K562 (cell line): ENCODE measurements around the gene IFNA2. TPM values are rescaled to one million over a fixed set of nuclear protein-coding genes. Genes with fewer than 3 reads are reported as not detected.

ENCODE experiments used
- ATAC-seq: fragments of 200-7000 bp; cut with Tn5 transposase; 3 replicates; pipeline ENCODE4 v1.9.1; 2020; ENCODE audit warnings: moderate library complexity
- Bru-seq: library from RNA; stranded (reverse); fragments of 400-500 nt; gene quantifications from one replicate; lab custom pipeline; 2021; lab: Mats Ljungman, UMichigan
- BruChase-seq, 2 experiments: library from RNA; stranded (reverse); fragments of 400-500 nt; gene quantifications; one replicate each; lab custom pipeline; 2021; lab: Mats Ljungman, UMichigan
- BruUV-seq: library from RNA; stranded (reverse); fragments of 400-500 nt; replicated peaks from 2 replicates; lab custom pipeline; 2021; lab: Mats Ljungman, UMichigan
- CTCF ChIA-PET: fragments of 300-600 bp; formaldehyde crosslinking; extraction: SDS; loops from one replicate; lab custom pipeline; 2021; ENCODE audit warnings: low intra/inter-chr PET ratio; lab: Yijun Ruan, JAX
- POLR2A ChIA-PET: fragments of 300-600, 350-650 bp; sonication (Branson Sonifier 250); formaldehyde crosslinking; extraction: SDS; loops from one replicate; lab custom pipeline; 2021; ENCODE audit warnings: antibody characterized with exemption, inconsistent platforms; lab: Yijun Ruan, JAX
- DNase-seq, 4 experiments: peaks; one replicate each; pipeline versions ENCODE4 v3.0.0 to v3.0.0-alpha.2; 2011 to 2018; ENCODE audit warnings: low spot score in 3 of 4, mixed read lengths in 3 of 4; ENCODE audit errors: extremely low read depth in 1 of 4
- FAIRE-seq: peaks from 2 replicates; lab custom pipeline; 2011; peaks lifted over from hg19 to GRCh38; lab: Jason Lieb, UNC
- H2AFZ ChIP-seq: 2 replicates; pipeline ENCODE4 v1.6.0; 2011; ENCODE audit warnings: low read depth, low read length, control low read depth, inconsistent platforms
- H3K27ac ChIP-seq: fragments of 200-600 bp; 3 replicates; pipeline ENCODE4 v1.8.0; 2011; ENCODE audit warnings: low read depth, mild to moderate bottlenecking, control low read depth, inconsistent platforms, low read length, moderate library complexity, mixed read lengths; ENCODE audit errors: extremely low read depth
- H3K27me3 ChIP-seq, 2 experiments: fragments of 300-600 bp in 1 of 2; 2 replicates in 1 of 2; 3 replicates in 1 of 2; pipeline versions ENCODE4 v1.6.0 to v1.8.0; 2011; ENCODE audit warnings: inconsistent platforms in 2 of 2, low read length in 2 of 2, mild to moderate bottlenecking in 1 of 2, mixed read lengths in 1 of 2, moderate library complexity in 1 of 2; ENCODE audit not compliant: control insufficient read depth in 2 of 2, insufficient read depth in 2 of 2
- H3K36me3 ChIP-seq: fragments of 300-600 bp; 3 replicates; pipeline ENCODE4 v1.8.0; 2011; ENCODE audit warnings: mild to moderate bottlenecking, low read length, inconsistent platforms; ENCODE audit not compliant: control insufficient read depth, insufficient read depth
- H3K4me1 ChIP-seq, 2 experiments: fragments of 200-600 bp in 1 of 2; replicated peaks in 1 of 2; 2 replicates in 1 of 2; 3 replicates in 1 of 2; pipeline versions ENCODE4 v1.5.1 to v1.8.0; 2011; ENCODE audit warnings: inconsistent platforms in 2 of 2, low read length in 2 of 2, mild to moderate bottlenecking in 1 of 2, mixed read lengths in 1 of 2, moderate library complexity in 1 of 2; ENCODE audit not compliant: control insufficient read depth in 2 of 2, insufficient read depth in 2 of 2
- H3K4me2 ChIP-seq: 2 replicates; pipeline ENCODE4 v1.6.1; 2011; ENCODE audit warnings: low read length, control low read depth, inconsistent platforms, mixed read lengths; ENCODE audit not compliant: insufficient read depth
- H3K4me3 ChIP-seq: fragments of 200-600 bp; sonication (generic), shearing (Covaris generic); 2 replicates; pipeline ENCODE4 v1.5.1; 2016; ENCODE audit warnings: control low read depth, inconsistent platforms
- H3K79me2 ChIP-seq: fragments of 200-600 bp; 3 replicates; pipeline ENCODE4 v1.8.0; 2011; ENCODE audit warnings: low read length, inconsistent platforms; ENCODE audit not compliant: control insufficient read depth, insufficient read depth
- H3K9ac ChIP-seq, 2 experiments: 2 replicates each; pipeline versions ENCODE4 v1.6.0 to v1.6.1; 2011; ENCODE audit warnings: low read depth in 2 of 2, low read length in 2 of 2, control low read depth in 1 of 2, inconsistent platforms in 1 of 2, mild to moderate bottlenecking in 1 of 2, mixed read lengths in 1 of 2; ENCODE audit not compliant: insufficient read depth in 1 of 2
- H3K9me1 ChIP-seq: one replicate; pipeline ENCODE4 v1.6.0; 2011; ENCODE audit warnings: inconsistent platforms, mild to moderate bottlenecking, low read length, moderate library complexity; ENCODE audit not compliant: control insufficient read depth, insufficient read depth
- H3K9me3 ChIP-seq: replicated peaks from 2 replicates; pipeline ENCODE4 v1.5.1; 2011; ENCODE audit warnings: low read depth, low read length, inconsistent platforms; ENCODE audit not compliant: control insufficient read depth, insufficient read depth
- H4K20me1 ChIP-seq: replicated peaks from 2 replicates; pipeline ENCODE4 v1.6.1; 2011; ENCODE audit warnings: low read length, inconsistent platforms, mixed read lengths; ENCODE audit not compliant: control insufficient read depth, insufficient read depth
- CREB1 ChIP-seq, 2 experiments: sonication (generic) in 1 of 2; formaldehyde crosslinking in 1 of 2; IDR thresholded peaks; 2 replicates each; pipeline versions ENCODE4 v1.6.1 to v1.8.0; 2012 to 2022; ENCODE audit warnings: inconsistent platforms in 1 of 2, mild to moderate bottlenecking in 1 of 2, missing genetic modification reagents in 1 of 2, moderate library complexity in 1 of 2
- IRF2 ChIP-seq: sonication (generic); formaldehyde crosslinking; IDR thresholded peaks from 2 replicates; pipeline ENCODE4 v1.8.1; 2022; ENCODE audit warnings: mild to moderate bottlenecking, missing genetic modification reagents
- NCOA1 ChIP-seq: fragments of 450-650 bp; IDR thresholded peaks from 2 replicates; pipeline ENCODE4 v1.6.1; 2016; ENCODE audit warnings: low read depth
- PCBP1 ChIP-seq: fragments of 200-400 bp; formaldehyde crosslinking; IDR thresholded peaks from 2 replicates; pipeline ENCODE4 v1.6.1; 2018; ENCODE audit warnings: mild to moderate bottlenecking, low read depth, low read length; ENCODE audit not compliant: poor library complexity, severe bottlenecking
- SAP30 ChIP-seq: fragments of 200-600 bp; sonication (generic); IDR thresholded peaks from 2 replicates; pipeline ENCODE4 v1.6.1; 2012; ENCODE audit warnings: borderline replicate concordance, low read depth, mild to moderate bottlenecking, moderate library complexity, low read length, control low read depth, inconsistent platforms; ENCODE audit not compliant: insufficient read depth, poor library complexity, severe bottlenecking
- XRCC5 ChIP-seq: fragments of 200-400 bp; formaldehyde crosslinking; IDR thresholded peaks from 2 replicates; pipeline ENCODE4 v1.6.1; 2017; ENCODE audit warnings: low read depth, mild to moderate bottlenecking, low read length
- ZNF3 ChIP-seq: fragments of 250-450 bp; sonication (Bioruptor Pico); IDR thresholded peaks from 2 replicates; pipeline ENCODE4 v1.5.0; 2021; ENCODE audit warnings: mild to moderate bottlenecking, moderate library complexity
- ZNF354B ChIP-seq: fragments of 250-450 bp; sonication (Bioruptor Pico); IDR thresholded peaks from 2 replicates; pipeline ENCODE4 v1.4.0; 2020
- WGBS: fragments of 100-300 bp; shearing (Covaris generic); methylation state at CpG from one replicate; pipeline ENCODE4 v1.1.6; 2016; ENCODE audit warnings: low coverage, mixed read lengths; ENCODE audit not compliant: insufficient coverage; ENCODE audit errors: missing lambda C conversion rate; 5-methylcytosine and 5-hydroxymethylcytosine counted together
- in situ Hi-C: fragments of 300-500 bp; cut with MboI; formaldehyde crosslinking; loops from 4 replicates; pipeline ENCODE4 v1.15.0; 2018; ENCODE audit warnings: inconsistent platforms, mixed read lengths
- intact Hi-C: fragments of 100-400 bp; cut with micrococcal nuclease; formaldehyde crosslinking; loops from 2 replicates; pipeline ENCODE4 v1.14.2; 2022
- long read RNA-seq, 3 experiments: library from polyadenylated mRNA in 2 of 3; library from RNA in 1 of 3; unstranded in 2 of 3; stranded (forward) in 1 of 3; transcript quantifications; one replicate each; pipeline ENCODE4 v2.0.0, GENCODE V29; 2019 to 2022
- polyA minus RNA-seq, 3 experiments: library from RNA; depleted of rRNA, polyadenylated mRNA; stranded (reverse); fragments of >200 nt; gene quantifications; 2 replicates each; pipeline ENCODE4 v1.2.3, GENCODE V29; 2011
- polyA plus RNA-seq, 8 experiments: library from polyadenylated mRNA; depleted of rRNA in 4 of 8; stranded (reverse) in 5 of 8; unstranded in 3 of 8; fragments of >200 nt; fragmentation: Nextera tagmentation in 2 of 8; fragmentation: Illumina TruSeq in 1 of 8; extraction: Ambion mirVana in 2 of 8; extraction: Trizol in 1 of 8; gene quantifications; 2 replicates each; pipeline versions ENCODE4 v1.2.1 to v1.2.3, GENCODE V29; 2011 to 2014; ENCODE audit warnings: inconsistent platforms in 1 of 8, missing spikeins in 1 of 8
- total RNA-seq, 7 experiments: library from RNA; depleted of rRNA in 6 of 7; stranded (reverse); fragments of >200 nt in 6 of 7; fragmentation: Illumina TruSeq in 2 of 7; extraction: Trizol in 2 of 7; gene quantifications; 2 replicates each; pipeline versions ENCODE4 v1.2.1 to v1.2.3, GENCODE V29; 2011 to 2021; ENCODE audit warnings: low replicate concordance in 1 of 7

IFNA2 gene
- not detected in 2 replicates for total RNA-seq (2011; cell fraction: chromatin; rRNA removed; ENCODE audit: low replicate concordance)
- not detected in 2 replicates for total RNA-seq (2011; cell fraction: nucleolus; rRNA removed)
- not detected in 2 replicates for total RNA-seq (2011; cell fraction: nucleoplasm; rRNA removed)
- total RNA-seq (2014; rRNA removed) (not detected in 2 replicates), total RNA-seq (2014; rRNA removed; fragmentation: Illumina TruSeq; extraction: Trizol) (not detected in 2 replicates), total RNA-seq (2015; rRNA removed; fragmentation: Illumina TruSeq; extraction: Trizol) (not detected in 2 replicates), total RNA-seq (2021) (not detected in 2 replicates), polyA plus RNA-seq (2011; rRNA removed) (not detected in 2 replicates), polyA plus RNA-seq (2014; fragmentation: Illumina TruSeq; extraction: Trizol) (not detected in 2 replicates), polyA plus RNA-seq (2014; fragmentation: Nextera tagmentation; extraction: Ambion mirVana) (not detected), polyA plus RNA-seq (2014; rRNA removed) (not detected in 2 replicates), polyA minus RNA-seq (2011; rRNA and poly(A)+ RNA removed) (not detected in 2 replicates), Bru-seq, nascent RNA (not detected), BruChase-seq, experiment 1, labeled RNA remaining after a 2-hour chase (not detected), BruChase-seq, experiment 2, labeled RNA remaining after a 6-hour chase (not detected)
- not detected in 2 replicates for polyA plus RNA-seq (2011; cell fraction: cytosol; rRNA removed)
- not detected in 2 replicates for polyA plus RNA-seq (2011; cell fraction: nucleus; rRNA removed)
- polyA plus RNA-seq (2012): not detected in 2 replicates
- polyA minus RNA-seq (2011; cell fraction: cytosol; rRNA and poly(A)+ RNA removed): not detected in 2 replicates
- polyA minus RNA-seq (2011; cell fraction: nucleus; rRNA and poly(A)+ RNA removed): not detected in 2 replicates
- long read RNA-seq, experiment 1: 0 reads
- long read RNA-seq, experiment 2: 0 reads
- long read RNA-seq, experiment 3: 0 reads

DNA sequence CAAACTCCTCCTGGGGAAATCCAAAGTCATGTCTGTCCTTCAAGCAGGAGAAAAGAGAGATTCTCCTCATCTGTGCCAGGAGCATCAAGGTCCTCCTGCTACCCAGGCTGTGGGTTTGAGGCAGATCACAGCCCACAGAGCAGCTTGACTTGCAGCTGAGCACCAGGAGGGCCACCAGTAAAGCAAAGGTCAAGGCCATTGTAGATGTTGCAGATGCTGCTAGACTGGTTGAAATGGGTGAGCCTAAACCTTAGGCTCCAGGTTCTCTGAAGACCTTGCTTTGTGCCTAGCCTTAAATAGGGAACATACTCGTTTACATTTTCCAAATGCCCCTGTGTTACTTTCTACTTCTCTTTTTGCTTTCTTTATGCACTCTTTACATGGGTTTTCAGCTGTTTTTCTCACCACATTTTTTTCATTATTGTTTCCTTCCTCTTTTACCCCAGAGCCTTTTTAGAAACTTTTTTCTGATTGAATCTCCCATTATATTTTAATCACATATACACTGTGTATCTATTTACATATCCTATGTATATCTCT, at the start of gene IFNA2:
Gene IFNA2 (minus strand): TSS at position 268 of the 540 bp plus-strand sequence. CDS start 69 bp downstream, at position 199.
- ATAC-seq: no peak
- Histone ChIP-seq H3K4me3 (no peak within 1 kb of the TSS), H3K4me1 (no peaks in the 10 kb centered on the region), H3K9me1 (no peaks in the 10 kb centered on the region), H3K36me3 (no peaks in the 10 kb centered on the region), H4K20me1 (no peaks in the 10 kb centered on the region), H3K9ac (no peak within 1 kb of the TSS), H2AFZ (no peak within 1 kb of the TSS), H3K79me2 (no peaks in the 10 kb centered on the region), H3K27ac (no peak within 1 kb of the TSS), H3K27me3 (no peaks in the 10 kb centered on the region), H3K9me3 (no peaks in the 10 kb centered on the region), H3K4me2 (no peak within 1 kb of the TSS)
- in situ Hi-C loops: no loop called here
- ChIA-PET CTCF (no interaction called here), POLR2A (no interaction called here)
- no TSS peak for BruUV-seq
- FAIRE-seq: no peak
- intact Hi-C loops: no loop called here
- DNase-seq: no peak
- no CpG with 5 or more reads among the region's 1 CpG for WGBS
- TF ChIP-seq ZNF3 (CRISPR knock-in tag): no peak
- TF ChIP-seq XRCC5: no peak
- no peak for TF ChIP-seq SAP30
- TF ChIP-seq ZNF354B (CRISPR knock-in tag): no peak
- no peak for TF ChIP-seq IRF2 (CRISPR knock-in tag)
- no peak for TF ChIP-seq PCBP1
- TF ChIP-seq CREB1 (IDR thresholded peaks at IDR 0.05): no peak
- TF ChIP-seq CREB1 (CRISPR knock-in tag; IDR thresholded peaks at IDR 0.05): no peak
- no peak for TF ChIP-seq NCOA1
